Tibial artery (tissue), 4 donors: ENCODE measurements around the gene SOX10.
"Not testable (repeated sequence)": the region's sequence is repeated elsewhere in the genome, so short reads cannot be mapped to it uniquely, and the experiment has no call there.

Experiments used
- DNase-seq, 2 donors: peaks; one replicate each; pipeline ENCODE4 v3.0.0-alpha.2; 2019
- H3K27ac ChIP-seq, 2 donors: fragments of 200-600 bp; sonication (generic) in 1 of 2; 1 replicate in 1 of 2; 2 replicates in 1 of 2; pipeline ENCODE4 v1.5.1; 2018 to 2019; ENCODE audit warnings: mild to moderate bottlenecking in 1 of 2
- H3K27me3 ChIP-seq, 2 donors: fragments of 200-600 bp; sonication (generic) in 1 of 2; one replicate each; pipeline versions ENCODE4 v1.5.1 to v1.6.0; 2016 to 2019
- H3K36me3 ChIP-seq, 3 donors: fragments of 200-600 bp; sonication (generic) in 2 of 3; one replicate each; pipeline ENCODE4 v1.5.1; 2016 to 2019; ENCODE audit warnings: mild to moderate bottlenecking in 2 of 3
- H3K4me1 ChIP-seq, 4 donors: fragments of 200-600 bp; sonication (generic) in 2 of 4; 1 replicate in 3 of 4; 2 replicates in 1 of 4; pipeline ENCODE4 v1.5.1; 2016 to 2019
- H3K4me3 ChIP-seq, 2 donors: fragments of 200-600 bp; sonication (generic) in 1 of 2; 1 replicate in 1 of 2; 2 replicates in 1 of 2; pipeline ENCODE4 v1.5.1; 2018 to 2019; ENCODE audit warnings: mild to moderate bottlenecking in 2 of 2
- H3K9me3 ChIP-seq, 3 donors: fragments of 200-600 bp; sonication (generic) in 1 of 3; one replicate each; pipeline ENCODE4 v1.5.1; 2016 to 2019
- CTCF ChIP-seq, 2 experiments: fragments of 200-600 bp in 1 of 2; fragments of 450-650 bp in 1 of 2; IDR thresholded peaks; one replicate each; pipeline ENCODE4 v1.5.1; 2017 to 2019; ENCODE audit warnings: antibody characterized with exemption in 2 of 2, mild to moderate bottlenecking in 1 of 2, moderate library complexity in 1 of 2
- intact Hi-C: fragments of 100-400 bp; cut with DNase I; formaldehyde crosslinking; loops from one replicate; pipeline ENCODE4 v1.15.0; 2023; ENCODE audit warnings: low total_unique reads

The SOX10 gene

GRCh38 chr22:37953437-37954179, 30.7 kb downstream of the SOX10 start, which contains the start of the genes C22orf23 and POLR2F:
Gene C22orf23 (minus strand): TSS chr22:37953601. CDS start chr22:37953149, 452 bp downstream.
Gene POLR2F (plus strand): TSS chr22:37953699. CDS start chr22:37953788, 89 bp downstream.
- Histone ChIP-seq H3K4me3 (peak within 1 kb of the TSS; percentile 95), H3K27me3 (no peaks in the 10 kb centered on the region), H3K27ac (peak within 1 kb of the TSS; percentile 85 to 88), H3K36me3 (peaks cover 11 to 23% (median 14%) of the 10 kb centered on the region in 3 donors), H3K9me3 (no peaks in the 10 kb centered on the region), H3K4me1 (peaks cover 0 to 25% (median 20%) of the 10 kb centered on the region in 4 donors)
- peak; percentile 96 for DNase-seq
- intact Hi-C loops: no loop called here
- TF ChIP-seq CTCF (IDR thresholded peaks at IDR 0.05): no peak

- Histone ChIP-seq H3K4me1 (peaks cover 0 to 25% (median 20%) of the 10 kb centered on the region in 4 donors), H3K4me3 (peak overlapping the region; percentile 95), H3K36me3 (peaks cover 7 to 18% (median 9%) of the 10 kb centered on the region in 3 donors), H3K9me3 (no peaks in the 10 kb centered on the region), H3K27me3 (no peaks in the 10 kb centered on the region), H3K27ac (peak overlapping the region; percentile 19 to 88)
- TF ChIP-seq CTCF (IDR thresholded peaks at IDR 0.05): no peak
- no peak for DNase-seq
- intact Hi-C loops: no loop called here
Observed at GRCh38 chr22:37953062-37953436, 31.3 kb downstream of the SOX10 start.

GRCh38 chr22:37952629-37953028, 31.7 kb downstream of the SOX10 start:
- Histone ChIP-seq H3K4me1 (peaks cover 0 to 25% (median 20%) of the 10 kb centered on the region in 4 donors), H3K4me3 (peak overlapping the region; percentile 95), H3K27ac (peak overlapping the region; percentile 19 to 88), H3K36me3 (peaks cover 7 to 13% (median 9%) of the 10 kb centered on the region in 3 donors)
- intact Hi-C loops, H3K9me3 ChIP-seq, DNase-seq, H3K27me3 ChIP-seq: not testable (repeated sequence)

GRCh38 chr22:37951305-37951704, 33.0 kb downstream of the SOX10 start:
- no peak for TF ChIP-seq CTCF (IDR thresholded peaks at IDR 0.05)
- no peaks in the 10 kb centered on the region for H3K9me3 ChIP-seq
- intact Hi-C loops: no loop called here

GRCh38 chr22:37947142-37947795, 37.1 kb downstream of the SOX10 start:
- DNase-seq, H3K4me3 ChIP-seq, H3K27me3 ChIP-seq, H3K9me3 ChIP-seq, H3K27ac ChIP-seq, intact Hi-C loops, H3K4me1 ChIP-seq: not testable (repeated sequence)
- H3K36me3 ChIP-seq: peaks cover 2 to 22% (median 10%) of the 10 kb centered on the region in 3 donors

More at GRCh38 chr22:37951305-37951704, 33.0 kb downstream of the SOX10 start:
- Histone ChIP-seq H3K4me1 (peaks cover 0 to 25% (median 20%) of the 10 kb centered on the region in 4 donors), H3K27ac (no peak overlapping the region), H3K4me3 (no peak overlapping the region), H3K27me3 (no peaks in the 10 kb centered on the region), H3K36me3 (peaks cover 0 to under 1% (median 0%) of the 10 kb centered on the region in 3 donors)
- no peak for DNase-seq

GRCh38 chr22:37944423-37944822, 39.9 kb downstream of the SOX10 start:
- H3K27ac ChIP-seq, intact Hi-C loops, H3K4me1 ChIP-seq, DNase-seq, H3K4me3 ChIP-seq, H3K27me3 ChIP-seq, H3K9me3 ChIP-seq: not testable (repeated sequence)
- peaks cover 24 to 50% (median 37%) of the 10 kb centered on the region in 3 donors for H3K36me3 ChIP-seq

GRCh38 chr22:37943825-37944198, 40.5 kb downstream of the SOX10 start:
- no peaks in the 10 kb centered on the region for H3K4me1 ChIP-seq
- no peak overlapping the region for H3K27ac ChIP-seq
- no peaks in the 10 kb centered on the region for H3K27me3 ChIP-seq
- intact Hi-C loops: no loop called here
- H3K9me3 ChIP-seq: no peaks in the 10 kb centered on the region
- no peak overlapping the region for H3K4me3 ChIP-seq
- no peak for DNase-seq
- peaks cover 30 to 56% (median 43%) of the 10 kb centered on the region in 3 donors for H3K36me3 ChIP-seq
- TF ChIP-seq CTCF (IDR thresholded peaks at IDR 0.05): no peak
